Naive thymus-derived CD4-positive, alpha-beta T cell (primary cell): ENCODE results near the gene CTBP2. TPM values are rescaled to one million over a fixed set of nuclear protein-coding genes. Genes with fewer than 3 reads are reported as not detected.
A peak's percentile ranks its signal among the peaks of the same experiment; 100 is the strongest.
"Not testable (repeated sequence)": the region's sequence is repeated elsewhere in the genome, so short reads cannot be mapped to it uniquely, and the experiment has no call there.

Experiments used
- ATAC-seq: fragments of 150-1000 bp; cut with Tn5 transposase; 2 replicates; pipeline ENCODE4 v1.10.0; 2021; ENCODE audit warnings: mild to moderate bottlenecking, moderate library complexity
- CTCF ChIA-PET: fragments of 350-600 bp; sonication (Branson Sonifier 250); formaldehyde crosslinking; loops from one replicate; lab custom pipeline; 2021; ENCODE audit warnings: antibody characterized with exemption; lab: Charles Lee
- POLR2A ChIA-PET: fragments of 350-600 bp; sonication (Branson Sonifier 250); formaldehyde crosslinking; loops from one replicate; lab custom pipeline; 2021; ENCODE audit warnings: antibody characterized with exemption, inconsistent platforms; lab: Charles Lee
- DNase-seq, 9 donors: peaks; one replicate each; pipeline versions ENCODE4 v3.0.0 to v3.0.0-alpha.2; 2020 to 2022; ENCODE audit warnings: mixed read lengths in 1 of 9
- H3K27ac ChIP-seq: one replicate; pipeline ENCODE4 v1.7.0; 2013; ENCODE audit warnings: mild to moderate bottlenecking, low read depth, low read length, moderate library complexity
- H3K27me3 ChIP-seq, 2 donors: one replicate each; pipeline ENCODE4 v1.7.0; 2013; ENCODE audit warnings: low read length in 2 of 2, mild to moderate bottlenecking in 2 of 2, moderate library complexity in 2 of 2; ENCODE audit not compliant: control insufficient read depth in 2 of 2, insufficient read depth in 2 of 2
- H3K36me3 ChIP-seq, 3 experiments: 1 replicate in 2 of 3; 2 replicates in 1 of 3; pipeline ENCODE4 v1.7.0; 2013; ENCODE audit warnings: low read length in 3 of 3, mild to moderate bottlenecking in 3 of 3, moderate library complexity in 1 of 3; ENCODE audit not compliant: insufficient read depth in 3 of 3, control insufficient read depth in 2 of 3
- H3K4me1 ChIP-seq, 2 donors: one replicate each; pipeline ENCODE4 v1.7.0; 2013; ENCODE audit warnings: low read length in 2 of 2, mild to moderate bottlenecking in 2 of 2, moderate library complexity in 1 of 2; ENCODE audit not compliant: control insufficient read depth in 2 of 2, insufficient read depth in 2 of 2
- H3K4me3 ChIP-seq: 2 replicates; pipeline ENCODE4 v1.7.0; 2013; ENCODE audit warnings: mild to moderate bottlenecking, low read length
- H3K9me3 ChIP-seq, 3 experiments: 1 replicate in 2 of 3; 2 replicates in 1 of 3; pipeline ENCODE4 v1.7.0; 2013; ENCODE audit warnings: low read length in 3 of 3; ENCODE audit not compliant: control insufficient read depth in 2 of 3
- H3K27ac Mint-ChIP-seq, 9 donors: one replicate each; pipeline ENCODE4 v1.8.0; 2020 to 2022; ENCODE audit warnings: mixed read lengths in 9 of 9, mild to moderate bottlenecking in 8 of 9, moderate library complexity in 5 of 9, inconsistent platforms in 2 of 9
- H3K27me3 Mint-ChIP-seq, 5 donors: one replicate each; pipeline ENCODE4 v1.8.0; 2021 to 2022; ENCODE audit warnings: mixed read lengths in 5 of 5, mild to moderate bottlenecking in 1 of 5
- H3K36me3 Mint-ChIP-seq, 5 donors: one replicate each; pipeline ENCODE4 v1.8.0; 2020 to 2022; ENCODE audit warnings: mixed read lengths in 5 of 5, mild to moderate bottlenecking in 3 of 5, inconsistent platforms in 1 of 5
- H3K4me1 Mint-ChIP-seq, 7 donors: one replicate each; pipeline ENCODE4 v1.8.0; 2020 to 2022; ENCODE audit warnings: mixed read lengths in 7 of 7, mild to moderate bottlenecking in 3 of 7, inconsistent platforms in 1 of 7
- H3K4me3 Mint-ChIP-seq, 10 donors: one replicate each; pipeline ENCODE4 v1.8.0; 2020 to 2022; ENCODE audit warnings: mild to moderate bottlenecking in 10 of 10, mixed read lengths in 10 of 10, moderate library complexity in 6 of 10, inconsistent platforms in 2 of 10
- H3K9me3 Mint-ChIP-seq, 11 donors: one replicate each; pipeline ENCODE4 v1.8.0; 2020 to 2022; ENCODE audit warnings: mixed read lengths in 11 of 11, mild to moderate bottlenecking in 4 of 11, inconsistent platforms in 1 of 11, moderate library complexity in 1 of 11
- intact Hi-C, 2 donors: fragments of 100-400 bp; cut with micrococcal nuclease; formaldehyde crosslinking; loops; one replicate each; pipeline ENCODE4 v1.15.1; 2023
- polyA plus RNA-seq, 2 donors: library from polyadenylated mRNA; unstranded; fragments of 300-500 nt; fragmentation: Illumina TruSeq; gene quantifications; one replicate each; pipeline ENCODE4 v1.2.3, GENCODE V29; 2021
- total RNA-seq, 6 experiments: library from RNA in 5 of 6; stranded (reverse) in 5 of 6; gene quantifications; 1 replicate in 5 of 6; 2 replicates in 1 of 6; pipeline ENCODE4 v1.2.3 and lab custom pipeline; 2021 to 2026

The CTBP2 gene
- total and polyA plus RNA-seq, 7 experiments from 2014 or later = 0.05 to 39.5 (median 1.7) TPM; not detected in 1

- CTCF ChIA-PET, intact Hi-C loops, H3K27ac Mint-ChIP-seq, H3K36me3 ChIP-seq, POLR2A ChIA-PET, H3K9me3 ChIP-seq, H3K9me3 Mint-ChIP-seq, DNase-seq, H3K4me3 ChIP-seq, H3K36me3 Mint-ChIP-seq, H3K27me3 ChIP-seq, H3K4me1 ChIP-seq, ATAC-seq, H3K27ac ChIP-seq: not testable (repeated sequence)
- peaks cover 54 to 85% (median 61%) of the 10 kb centered on the region in 5 donors for H3K27me3 Mint-ChIP-seq
- H3K4me1 Mint-ChIP-seq = peaks cover 0 to 34% (median 0%) of the 10 kb centered on the region in 7 donors
- H3K4me3 Mint-ChIP-seq = peak overlapping the region in 1 of 10 donors; percentile 44
Measured at GRCh38 chr10:125150376-125151083, 9.8 kb downstream of the CTBP2 start.

GRCh38 chr10:125149680-125150047 is 10.7 kb downstream of the CTBP2 start:
- H3K4me3 Mint-ChIP-seq = no peak overlapping the region
- ATAC-seq (no peak), DNase-seq (no peak)
- H3K27me3 Mint-ChIP-seq = peaks cover 47 to 85% (median 53%) of the 10 kb centered on the region in 5 donors
- no peak overlapping the region for H3K27ac ChIP-seq
- no peaks in the 10 kb centered on the region for H3K9me3 ChIP-seq
- no peaks in the 10 kb centered on the region for H3K27me3 ChIP-seq
- H3K9me3 Mint-ChIP-seq = peaks cover 0 to 4% (median 0%) of the 10 kb centered on the region in 11 donors
- peaks cover 0 to 30% (median 0%) of the 10 kb centered on the region in 7 donors for H3K4me1 Mint-ChIP-seq
- H3K36me3 Mint-ChIP-seq = no peaks in the 10 kb centered on the region
- H3K4me3 ChIP-seq = no peak overlapping the region
- no peak overlapping the region for H3K27ac Mint-ChIP-seq
- no peaks in the 10 kb centered on the region for H3K36me3 ChIP-seq
- H3K4me1 ChIP-seq = no peaks in the 10 kb centered on the region
- ChIA-PET POLR2A (no interaction called here), CTCF (no interaction called here)
- intact Hi-C loops = no loop called here

GRCh38 chr10:125149036-125149679 is 11.2 kb downstream of the CTBP2 start:
- no peaks in the 10 kb centered on the region for H3K27me3 ChIP-seq
- no peaks in the 10 kb centered on the region for H3K9me3 ChIP-seq
- intact Hi-C loops = no loop called here
- H3K4me1 Mint-ChIP-seq = peaks cover 0 to 25% (median 0%) of the 10 kb centered on the region in 7 donors
- no peak overlapping the region for H3K27ac ChIP-seq
- peak overlapping the region in 1 of 10 donors; percentile 12 for H3K4me3 Mint-ChIP-seq
- ChIA-PET CTCF (no interaction called here), POLR2A (no interaction called here)
- no peaks in the 10 kb centered on the region for H3K36me3 ChIP-seq
- H3K27me3 Mint-ChIP-seq = peaks cover 43 to 85% (median 49%) of the 10 kb centered on the region in 5 donors
- H3K4me1 ChIP-seq = no peaks in the 10 kb centered on the region
- DNase-seq (no peak), ATAC-seq (peak; percentile 56)
- H3K27ac Mint-ChIP-seq = no peak overlapping the region
- H3K36me3 Mint-ChIP-seq = no peaks in the 10 kb centered on the region
- H3K4me3 ChIP-seq = no peak overlapping the region
- peaks cover 0 to 4% (median 0%) of the 10 kb centered on the region in 11 donors for H3K9me3 Mint-ChIP-seq

GRCh38 chr10:125148528-125148927 is 11.8 kb downstream of the CTBP2 start:
- H3K36me3 Mint-ChIP-seq = no peaks in the 10 kb centered on the region
- peaks cover 0 to 4% (median 0%) of the 10 kb centered on the region in 11 donors for H3K9me3 Mint-ChIP-seq
- H3K27ac Mint-ChIP-seq = no peak overlapping the region
- Histone ChIP-seq H3K36me3 (no peaks in the 10 kb centered on the region), H3K4me1 (no peaks in the 10 kb centered on the region), H3K27ac (no peak overlapping the region), H3K27me3 (no peaks in the 10 kb centered on the region), H3K9me3 (no peaks in the 10 kb centered on the region), H3K4me3 (no peak overlapping the region)
- POLR2A ChIA-PET = no interaction called here
- peaks cover 0 to 19% (median 0%) of the 10 kb centered on the region in 7 donors for H3K4me1 Mint-ChIP-seq
- H3K4me3 Mint-ChIP-seq = peak overlapping the region in 1 of 10 donors; percentile 11
- peaks cover 38 to 82% (median 49%) of the 10 kb centered on the region in 5 donors for H3K27me3 Mint-ChIP-seq
- CTCF ChIA-PET = no interaction called here
- ATAC-seq (no peak), DNase-seq (no peak)
- intact Hi-C loops = no loop called here

GRCh38 chr10:125147971-125148439 is 12.4 kb downstream of the CTBP2 start:
- Mint-ChIP-seq H3K36me3 (no peaks in the 10 kb centered on the region), H3K27ac (no peak overlapping the region), H3K4me1 (peaks cover 0 to 19% (median 0%) of the 10 kb centered on the region in 7 donors), H3K27me3 (peaks cover 33 to 80% (median 45%) of the 10 kb centered on the region in 5 donors), H3K9me3 (peaks cover 0 to 4% (median 0%) of the 10 kb centered on the region in 11 donors), H3K4me3 (peak overlapping the region in 1 of 10 donors; percentile 40)
- Histone ChIP-seq H3K4me3 (no peak overlapping the region), H3K36me3 (no peaks in the 10 kb centered on the region), H3K4me1 (no peaks in the 10 kb centered on the region), H3K27ac (no peak overlapping the region), H3K27me3 (no peaks in the 10 kb centered on the region), H3K9me3 (no peaks in the 10 kb centered on the region)
- DNase-seq (no peak), ATAC-seq (no peak)
- intact Hi-C loops = no loop called here
- CTCF ChIA-PET = no interaction called here
- POLR2A ChIA-PET = no interaction called here

- Histone ChIP-seq H3K36me3 (no peaks in the 10 kb centered on the region), H3K9me3 (no peaks in the 10 kb centered on the region), H3K4me1 (no peaks in the 10 kb centered on the region), H3K27ac (no peak overlapping the region), H3K4me3 (no peak overlapping the region), H3K27me3 (no peaks in the 10 kb centered on the region)
- peak overlapping the region in 1 of 10 donors; percentile 40 for H3K4me3 Mint-ChIP-seq
- H3K4me1 Mint-ChIP-seq = peaks cover 0 to 19% (median 0%) of the 10 kb centered on the region in 7 donors
- intact Hi-C loops = no loop called here
- H3K27ac Mint-ChIP-seq = no peak overlapping the region
- peaks cover 27 to 77% (median 38%) of the 10 kb centered on the region in 5 donors for H3K27me3 Mint-ChIP-seq
- ChIA-PET POLR2A (no interaction called here), CTCF (no interaction called here)
- ATAC-seq = peak; percentile 36
- H3K9me3 Mint-ChIP-seq = peaks cover 0 to 4% (median 0%) of the 10 kb centered on the region in 11 donors
- H3K36me3 Mint-ChIP-seq = no peaks in the 10 kb centered on the region
- no peak for DNase-seq
Measured at GRCh38 chr10:125146791-125147579, 13.4 kb downstream of the CTBP2 start.
